Myocyte (in vitro differentiated cells): ENCODE measurements around the gene NR5A2. TPM values are rescaled to one million over a fixed set of nuclear protein-coding genes. Genes with fewer than 3 reads are reported as not detected.
"Not testable (repeated sequence)": the region's sequence is repeated elsewhere in the genome, so short reads cannot be mapped to it uniquely, and the experiment has no call there.

Experiments
- DNase-seq: peaks from one replicate; pipeline ENCODE4 v3.0.0-alpha.2; 2012; ENCODE audit warnings: low read depth
- total RNA-seq: library from RNA; depleted of rRNA; stranded (reverse); fragments of >200 nt; gene quantifications from 2 replicates; pipeline ENCODE4 v1.2.3, GENCODE V29; 2014

NR5A2 gene
- total RNA-seq, 1 donor from 2014 or later, result not detected

GRCh38 chr1:200187332-200187731 is 159.8 kb downstream of the NR5A2 start:
- DNase-seq, result not testable (repeated sequence)

GRCh38 chr1:200191993-200192392 is 164.5 kb downstream of the NR5A2 start:
- DNase-seq, result no peak

- DNase-seq, result no peak
Measured at GRCh38 chr1:200194477-200194876, 167.0 kb downstream of the NR5A2 start.

- DNase-seq, result no peak
Measured at GRCh38 chr1:200198236-200198635, 170.7 kb downstream of the NR5A2 start.

- DNase-seq, result no peak
Measured at GRCh38 chr1:200205216-200205995, 177.9 kb downstream of the NR5A2 start.

GRCh38 chr1:200206340-200206739 is 178.8 kb downstream of the NR5A2 start:
- no peak for DNase-seq

- peak; percentile 29 for DNase-seq
Measured at GRCh38 chr1:200206761-200207160, 179.3 kb downstream of the NR5A2 start.

- DNase-seq, result no peak
Measured at GRCh38 chr1:200207711-200208126, 180.2 kb downstream of the NR5A2 start.

- DNase-seq, result no peak
Measured at GRCh38 chr1:200211157-200211556, 183.6 kb downstream of the NR5A2 start.

GRCh38 chr1:200213392-200213791 is 185.9 kb downstream of the NR5A2 start:
- DNase-seq, result no peak

- DNase-seq, result no peak
Measured at GRCh38 chr1:200213921-200214320, 186.4 kb downstream of the NR5A2 start.

GRCh38 chr1:200215350-200215749 is 187.8 kb downstream of the NR5A2 start:
- no peak for DNase-seq

GRCh38 chr1:200217703-200218102 is 190.2 kb downstream of the NR5A2 start:
- DNase-seq, result no peak

GRCh38 chr1:200221614-200222282 is 194.2 kb downstream of the NR5A2 start:
- DNase-seq, result no peak

- no peak for DNase-seq
Measured at GRCh38 chr1:200223207-200223606, 195.7 kb downstream of the NR5A2 start.

GRCh38 chr1:200223613-200224012 is 196.1 kb downstream of the NR5A2 start:
- no peak for DNase-seq

- no peak for DNase-seq
Measured at GRCh38 chr1:200224315-200224714, 196.8 kb downstream of the NR5A2 start.

- peak; percentile 6 for DNase-seq
Measured at GRCh38 chr1:200226268-200226968, 198.9 kb downstream of the NR5A2 start.

- DNase-seq, result no peak
Measured at GRCh38 chr1:200226969-200227303, 199.4 kb downstream of the NR5A2 start.
